Tibial nerve (tissue), 4 donors: Measurements from ENCODE around the gene AKR1E2. TPM values are rescaled to one million over a fixed set of nuclear protein-coding genes. Genes with fewer than 3 reads are reported as not detected.

ENCODE experiments used
- DNase-seq, 2 donors: peaks; one replicate each; pipeline ENCODE4 v3.0.0-alpha.2; 2019; ENCODE audit warnings: low spot score in 2 of 2
- H3K27ac ChIP-seq, 4 donors: fragments of 200-600 bp; sonication (generic) in 3 of 4; one replicate each; pipeline ENCODE4 v1.5.1; 2017 to 2019; ENCODE audit warnings: mild to moderate bottlenecking in 1 of 4
- H3K27me3 ChIP-seq, 2 donors: fragments of 200-600 bp; sonication (generic) in 1 of 2; one replicate each; pipeline versions ENCODE4 v1.5.1 to v1.6.0; 2017 to 2019
- H3K36me3 ChIP-seq, 3 donors: fragments of 200-600 bp; sonication (generic); one replicate each; pipeline ENCODE4 v1.5.1; 2018 to 2019
- H3K4me1 ChIP-seq, 4 donors: fragments of 200-600 bp; sonication (generic) in 3 of 4; one replicate each; pipeline ENCODE4 v1.5.1; 2017 to 2019
- H3K4me3 ChIP-seq, 4 donors: fragments of 200-600 bp; sonication (generic) in 3 of 4; one replicate each; pipeline ENCODE4 v1.5.1; 2017 to 2019; ENCODE audit warnings: mild to moderate bottlenecking in 1 of 4, moderate library complexity in 1 of 4
- H3K9me3 ChIP-seq, 4 donors: fragments of 200-600 bp; sonication (generic) in 3 of 4; one replicate each; pipeline ENCODE4 v1.5.1; 2017 to 2019
- CTCF ChIP-seq, 5 experiments: fragments of 200-600 bp in 3 of 5; fragments of 450-650 bp in 2 of 5; sonication (generic) in 3 of 5; IDR thresholded peaks; one replicate each; pipeline ENCODE4 v1.5.1; 2016 to 2019; ENCODE audit warnings: antibody characterized with exemption in 5 of 5, mild to moderate bottlenecking in 3 of 5, moderate library complexity in 2 of 5
- EP300 ChIP-seq, 2 donors: sonication (generic); formaldehyde crosslinking; IDR thresholded peaks; one replicate each; pipeline ENCODE4 v1.6.1; 2017; ENCODE audit warnings: antibody characterized with exemption in 2 of 2, mild to moderate bottlenecking in 1 of 2
- POLR2A ChIP-seq, 2 donors: fragments of 450-650 bp; IDR thresholded peaks; one replicate each; pipeline ENCODE4 v1.6.1; 2017; ENCODE audit warnings: antibody characterized with exemption in 2 of 2, mild to moderate bottlenecking in 2 of 2, moderate library complexity in 2 of 2
- WGBS, 2 donors: methylation state at CpG; one replicate each; pipeline ENCODE4 v1.1.5; 2018; 5-methylcytosine and 5-hydroxymethylcytosine counted together
- total RNA-seq, 4 donors: library from RNA; depleted of rRNA; stranded (reverse); fragments of >200 nt; gene quantifications; one replicate each; pipeline ENCODE4 v1.1.0, GENCODE V29; 2016

AKR1E2 gene
- total RNA-seq, 4 donors from 2014 or later = 12.7 to 24.3 (median 21.3) TPM

- Histone ChIP-seq H3K36me3 (peaks cover 0 to 28% (median 0%) of the 10 kb centered on the region in 3 donors), H3K27ac (no peak overlapping the region), H3K4me3 (no peak overlapping the region), H3K9me3 (no peaks in the 10 kb centered on the region), H3K27me3 (no peaks in the 10 kb centered on the region), H3K4me1 (peaks cover 0 to 33% (median 0%) of the 10 kb centered on the region in 4 donors)
- TF ChIP-seq POLR2A (IDR thresholded peaks at IDR 0.05) (no peak), CTCF (IDR thresholded peaks at IDR 0.05) (no peak), EP300 (IDR thresholded peaks at IDR 0.05) (no peak)
- 75 to 99% methylated on average over 5 of the region's 5 CpGs for WGBS, 2 donors
- no peak for DNase-seq
Observed at GRCh38 chr10:4846775-4847174, 20.8 kb downstream of the AKR1E2 start.

GRCh38 chr10:4847561-4848355 is 21.8 kb downstream of the AKR1E2 start:
- 74 to 86% methylated on average over 7 of the region's 7 CpGs for WGBS, 2 donors

GRCh38 chr10:4848356-4849041 is 22.5 kb downstream of the AKR1E2 start:
- Histone ChIP-seq H3K27me3 (no peaks in the 10 kb centered on the region), H3K4me1 (peaks cover 0 to 50% (median 0%) of the 10 kb centered on the region in 4 donors), H3K36me3 (peaks cover 0 to 11% (median 0%) of the 10 kb centered on the region in 3 donors), H3K9me3 (no peaks in the 10 kb centered on the region), H3K4me3 (no peak overlapping the region), H3K27ac (peak overlapping the region in 2 of 4 donors; percentile 19 to 53)
- TF ChIP-seq EP300 (IDR thresholded peaks at IDR 0.05) = no peak
- no peak for TF ChIP-seq CTCF (IDR thresholded peaks at IDR 0.05)
- no peak for TF ChIP-seq POLR2A (IDR thresholded peaks at IDR 0.05)
- no peak for DNase-seq
- 77 to 83% methylated on average over 7 of the region's 7 CpGs for WGBS, 2 donors

More at GRCh38 chr10:4847561-4848355, 21.8 kb downstream of the AKR1E2 start:
- Histone ChIP-seq H3K27me3 (no peaks in the 10 kb centered on the region), H3K36me3 (peaks cover 0 to 18% (median 0%) of the 10 kb centered on the region in 3 donors), H3K4me1 (peaks cover 0 to 42% (median 0%) of the 10 kb centered on the region in 4 donors), H3K9me3 (no peaks in the 10 kb centered on the region), H3K4me3 (no peak overlapping the region), H3K27ac (peak overlapping the region in 2 of 4 donors; percentile 19 to 53)
- TF ChIP-seq EP300 (IDR thresholded peaks at IDR 0.05) (peak in 1 of 2 donors; percentile 20), CTCF (IDR thresholded peaks at IDR 0.05) (no peak)
- DNase-seq = no peak

- WGBS, 2 donors = 94 to 95% methylated on average over 5 of the region's 5 CpGs
- peaks cover 0 to 51% (median 0%) of the 10 kb centered on the region in 4 donors for H3K4me1 ChIP-seq
Observed at GRCh38 chr10:4849042-4849402, 23.0 kb downstream of the AKR1E2 start.

More at GRCh38 chr10:4849042-4849402, 23.0 kb downstream of the AKR1E2 start:
- H3K36me3 ChIP-seq = peaks cover 0 to 7% (median 0%) of the 10 kb centered on the region in 3 donors
- H3K27me3 ChIP-seq = no peaks in the 10 kb centered on the region
- TF ChIP-seq EP300 (IDR thresholded peaks at IDR 0.05) (no peak), POLR2A (IDR thresholded peaks at IDR 0.05) (no peak), CTCF (IDR thresholded peaks at IDR 0.05) (no peak)
- peak in 1 of 2 donors; percentile 3 for DNase-seq
- no peaks in the 10 kb centered on the region for H3K9me3 ChIP-seq
- peak overlapping the region in 1 of 4 donors; percentile 22 for H3K27ac ChIP-seq
- no peak overlapping the region for H3K4me3 ChIP-seq
